C4-2B (cell line): ENCODE results near the gene NAA15.
A peak's percentile ranks its signal among the peaks of the same experiment; 100 is the strongest.
"Not testable (repeated sequence)": the region's sequence is repeated elsewhere in the genome, so short reads cannot be mapped to it uniquely, and the experiment has no call there.

Experiments used
- H3K27ac ChIP-seq: fragments of 450-650 bp; 2 replicates; pipeline ENCODE4 v1.5.1; 2017
- CTCF ChIP-seq: fragments of 450-650 bp; conservative IDR thresholded peaks from 2 replicates; pipeline ENCODE4 v1.5.1; 2017; ENCODE audit warnings: mild to moderate bottlenecking
- ZFX ChIP-seq: fragments of 450-650 bp; IDR thresholded peaks from 2 replicates; pipeline ENCODE4 v1.6.1; 2017

The NAA15 gene

GRCh38 chr4:139314047-139314800 is 12.9 kb downstream of the NAA15 start:
- no peak overlapping the region for H3K27ac ChIP-seq
- TF ChIP-seq CTCF = no peak
- TF ChIP-seq ZFX = no peak

GRCh38 chr4:139315221-139315675 is 13.9 kb downstream of the NAA15 start:
- H3K27ac ChIP-seq = no peak overlapping the region
- TF ChIP-seq ZFX (no peak), CTCF (no peak)

GRCh38 chr4:139316733-139317132 is 15.4 kb downstream of the NAA15 start:
- TF ChIP-seq CTCF (no peak), ZFX (no peak)

DNA sequence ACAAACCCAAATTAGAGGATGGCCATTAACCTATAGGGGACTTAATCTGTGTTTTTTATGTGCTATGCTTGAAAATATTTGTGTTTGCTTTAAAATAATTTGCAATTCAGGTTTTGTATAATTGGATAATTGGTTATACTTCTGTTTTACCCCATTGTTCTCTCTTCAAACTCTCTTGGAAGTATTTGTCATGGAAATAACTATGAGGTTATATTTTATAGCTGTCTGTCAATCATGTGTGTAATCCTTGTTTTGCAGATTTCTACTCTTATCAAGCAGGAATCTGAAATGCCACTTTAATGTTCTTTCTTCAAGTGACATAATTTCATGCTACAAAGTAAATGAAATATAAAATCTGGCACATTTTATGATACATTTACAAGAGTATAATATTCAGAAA is 16.3 kb downstream of the NAA15 start:
- no peak overlapping the region for H3K27ac ChIP-seq
- TF ChIP-seq ZFX (no peak), CTCF (no peak)

More at GRCh38 chr4:139316733-139317132, 15.4 kb downstream of the NAA15 start:
- H3K27ac ChIP-seq = no peak overlapping the region

- H3K27ac ChIP-seq = no peak overlapping the region
- TF ChIP-seq ZFX (no peak), CTCF (no peak)
Observed at GRCh38 chr4:139319571-139319970, 18.3 kb downstream of the NAA15 start.

DNA sequence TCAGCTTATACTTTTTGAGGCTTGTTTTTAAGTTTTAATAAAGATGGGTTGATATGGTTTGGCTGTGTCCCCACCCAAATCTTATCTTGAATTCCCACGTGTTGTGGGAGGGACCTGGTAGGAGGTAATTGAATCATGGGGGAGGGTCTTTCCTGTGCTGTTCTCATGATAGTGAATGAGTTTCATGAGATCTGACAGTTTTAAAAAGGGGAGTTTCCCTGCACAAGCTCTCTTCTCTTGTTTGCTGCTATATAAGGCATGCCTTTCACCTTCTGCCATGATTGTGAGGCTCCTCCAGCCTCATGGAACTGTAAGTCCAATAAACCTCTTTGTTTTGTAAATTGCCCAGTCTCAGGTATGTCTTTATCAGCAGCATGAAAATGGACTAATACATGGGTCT is 20.8 kb downstream of the NAA15 start:
- not testable (repeated sequence) for H3K27ac ChIP-seq

- peak overlapping the region; percentile 64 for H3K27ac ChIP-seq
Observed at GRCh38 chr4:139322541-139322940, 21.2 kb downstream of the NAA15 start.

GRCh38 chr4:139324620-139325019 is 23.3 kb downstream of the NAA15 start:
- peak overlapping the region; percentile 64 for H3K27ac ChIP-seq
- TF ChIP-seq CTCF = no peak
- no peak for TF ChIP-seq ZFX
